DMS153 treated with DMSO at 0.1 percent for 48 hours (cell line): ENCODE results near the gene CEP85.

Experiments
- DNase-seq: peaks from one replicate; lab custom pipeline; 2025; ENCODE audit not compliant: unreplicated experiment; lab: John Stamatoyannopoulos, UW

The CEP85 gene, protein sequence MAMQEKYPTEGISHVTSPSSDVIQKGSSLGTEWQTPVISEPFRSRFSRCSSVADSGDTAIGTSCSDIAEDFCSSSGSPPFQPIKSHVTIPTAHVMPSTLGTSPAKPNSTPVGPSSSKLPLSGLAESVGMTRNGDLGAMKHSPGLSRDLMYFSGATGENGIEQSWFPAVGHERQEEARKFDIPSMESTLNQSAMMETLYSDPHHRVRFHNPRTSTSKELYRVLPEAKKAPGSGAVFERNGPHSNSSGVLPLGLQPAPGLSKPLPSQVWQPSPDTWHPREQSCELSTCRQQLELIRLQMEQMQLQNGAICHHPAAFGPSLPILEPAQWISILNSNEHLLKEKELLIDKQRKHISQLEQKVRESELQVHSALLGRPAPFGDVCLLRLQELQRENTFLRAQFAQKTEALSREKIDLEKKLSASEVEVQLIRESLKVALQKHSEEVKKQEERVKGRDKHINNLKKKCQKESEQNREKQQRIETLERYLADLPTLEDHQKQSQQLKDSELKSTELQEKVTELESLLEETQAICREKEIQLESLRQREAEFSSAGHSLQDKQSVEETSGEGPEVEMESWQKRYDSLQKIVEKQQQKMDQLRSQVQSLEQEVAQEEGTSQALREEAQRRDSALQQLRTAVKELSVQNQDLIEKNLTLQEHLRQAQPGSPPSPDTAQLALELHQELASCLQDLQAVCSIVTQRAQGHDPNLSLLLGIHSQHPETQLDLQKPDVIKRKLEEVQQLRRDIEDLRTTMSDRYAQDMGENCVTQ

DNA sequence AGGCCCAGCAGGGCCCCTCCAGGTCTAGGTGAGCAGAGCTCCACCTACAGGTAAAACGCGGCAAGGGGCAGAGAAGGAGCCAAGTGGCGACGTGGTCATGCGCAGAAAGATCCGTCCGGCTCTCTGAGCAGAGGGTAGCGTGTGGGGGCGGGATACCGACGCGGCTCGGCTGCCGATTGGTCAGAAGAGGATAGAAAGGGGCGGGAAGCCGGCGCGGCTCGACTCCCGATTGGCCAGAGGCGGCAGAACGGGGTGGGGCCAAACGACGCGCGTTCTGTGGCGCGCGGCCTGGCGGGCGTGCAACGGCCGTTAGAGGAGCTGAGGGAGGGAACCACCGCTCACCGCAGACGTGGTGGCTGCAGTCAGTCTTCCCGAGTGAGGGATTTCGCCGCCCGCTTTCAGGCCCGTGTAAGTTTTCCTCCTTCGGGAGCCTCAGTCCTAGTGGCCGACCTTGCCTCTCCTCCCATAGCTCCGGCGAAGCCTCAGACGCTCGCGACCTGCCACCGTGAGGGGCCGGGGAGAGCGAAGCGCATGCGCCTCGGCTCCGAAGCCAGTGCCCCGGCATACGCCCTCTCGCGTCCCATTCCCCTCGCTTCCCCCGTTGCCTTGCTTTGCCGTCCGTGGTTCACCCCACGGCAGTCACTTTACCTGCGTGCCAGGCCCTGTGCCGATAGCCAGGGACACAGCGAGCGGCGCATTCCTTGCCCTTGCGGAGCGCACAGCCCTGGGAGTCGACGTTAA is at the start of gene CEP85:
TSS of gene CEP85 (plus strand) at position 298 of the 741 bp plus-strand sequence. CDS start 5,584 bp downstream, outside the sequence.
- DNase-seq, result peak; percentile 100

DNA sequence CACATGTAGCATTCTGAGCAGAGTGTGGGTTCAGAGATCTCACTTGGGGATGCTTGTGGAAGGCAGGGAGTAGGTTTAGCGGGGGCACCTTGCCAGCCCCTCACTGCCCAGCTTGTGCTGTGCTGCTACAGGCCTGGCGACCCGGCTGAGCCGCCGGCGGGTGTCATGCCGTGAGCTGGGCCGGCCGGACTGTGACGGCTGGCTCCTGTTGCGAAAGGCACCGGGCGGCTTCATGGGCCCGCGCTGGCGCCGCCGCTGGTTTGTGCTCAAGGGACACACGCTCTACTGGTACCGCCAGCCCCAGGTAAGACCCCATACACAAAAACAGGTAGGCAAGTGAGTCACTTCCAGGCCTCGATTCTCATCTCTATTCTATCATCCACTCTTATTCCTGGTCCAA is 49.1 kb upstream of the CEP85 start:
- no peak for DNase-seq

DNA sequence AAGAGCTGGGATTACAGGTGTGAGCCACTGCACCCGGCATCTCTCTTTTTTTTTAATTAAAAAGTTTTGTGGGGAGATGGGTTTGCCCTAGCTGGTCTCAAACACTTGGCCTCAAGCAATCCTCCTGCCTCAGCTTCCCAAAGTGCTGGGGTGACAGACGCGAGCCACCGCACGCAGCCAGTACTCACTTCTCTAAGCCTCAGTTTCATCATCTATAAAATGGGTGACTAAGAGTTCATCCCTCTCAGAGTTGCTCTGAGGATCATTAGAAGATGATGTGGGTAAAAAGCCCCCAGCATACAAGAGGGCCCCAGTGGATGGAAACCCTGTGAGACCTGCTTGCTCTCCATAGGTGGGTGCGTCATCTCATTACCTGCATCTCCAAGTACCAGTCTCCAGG is 46.1 kb upstream of the CEP85 start:
- DNase-seq, result no peak

DNA sequence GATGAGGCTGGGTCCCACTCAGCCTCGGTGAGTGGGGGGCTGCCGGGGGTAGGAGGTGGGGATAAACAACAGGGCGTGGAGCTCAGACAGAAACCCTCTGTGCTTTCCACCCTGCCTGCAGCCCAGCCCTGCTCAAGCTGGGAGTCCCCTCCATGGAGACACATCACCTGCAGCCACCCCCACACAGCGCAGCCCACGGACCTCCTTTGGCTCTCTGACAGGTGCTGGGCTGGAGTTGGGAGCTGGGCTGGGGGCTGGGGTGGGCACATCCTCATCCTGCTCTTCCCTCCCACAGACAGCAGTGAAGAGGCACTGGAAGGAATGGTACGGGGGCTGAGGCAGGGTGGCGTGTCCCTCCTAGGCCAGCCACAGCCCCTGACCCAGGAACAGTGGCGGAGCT is 45.5 kb upstream of the CEP85 start:
- no peak for DNase-seq

DNA sequence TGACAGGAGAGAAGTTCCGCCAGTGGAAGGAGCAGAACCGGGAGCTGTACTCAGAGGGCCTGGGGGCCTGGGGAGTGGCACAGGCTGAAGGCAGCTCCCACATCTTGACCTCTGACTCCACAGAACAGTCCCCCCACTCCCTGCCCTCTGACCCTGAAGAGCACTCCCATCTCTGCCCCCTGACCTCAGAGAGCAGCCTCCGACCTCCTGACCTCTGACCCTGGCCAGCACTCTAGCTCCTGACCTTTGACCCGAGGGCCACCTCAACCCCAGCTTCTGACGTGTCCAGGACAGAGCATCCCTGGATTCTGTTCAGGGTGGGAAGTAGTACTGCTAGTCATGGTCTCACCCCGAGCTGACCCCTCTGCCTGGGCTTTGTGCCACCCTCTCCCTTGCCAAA is 44.7 kb upstream of the CEP85 start:
- no peak for DNase-seq

DNA sequence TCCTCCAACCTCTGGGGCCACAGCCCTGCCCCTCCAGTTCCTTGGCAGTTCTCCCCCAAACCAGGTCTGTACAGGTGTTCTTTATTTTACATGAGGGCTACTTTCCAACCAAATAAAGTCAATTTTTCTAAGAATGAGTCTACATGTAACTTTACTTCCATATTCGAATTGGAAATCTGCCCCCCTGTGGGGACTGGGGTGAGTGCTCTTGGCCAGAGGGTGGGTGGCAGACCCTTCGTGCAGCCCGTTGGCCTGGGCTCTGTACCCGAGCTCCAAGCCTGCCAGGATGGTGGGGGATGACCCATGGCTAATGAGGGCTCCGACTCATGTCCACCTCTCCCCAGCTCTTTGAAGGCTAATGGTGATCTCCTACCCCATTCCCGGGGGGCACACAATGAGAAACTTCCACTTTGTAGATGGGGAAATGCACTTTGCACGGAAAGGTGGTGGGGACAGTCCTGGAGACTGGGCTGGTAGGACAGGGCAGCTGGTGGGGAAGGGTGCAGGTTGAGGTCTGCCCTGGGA is 44.2 kb upstream of the CEP85 start:
- DNase-seq, result no peak

DNA sequence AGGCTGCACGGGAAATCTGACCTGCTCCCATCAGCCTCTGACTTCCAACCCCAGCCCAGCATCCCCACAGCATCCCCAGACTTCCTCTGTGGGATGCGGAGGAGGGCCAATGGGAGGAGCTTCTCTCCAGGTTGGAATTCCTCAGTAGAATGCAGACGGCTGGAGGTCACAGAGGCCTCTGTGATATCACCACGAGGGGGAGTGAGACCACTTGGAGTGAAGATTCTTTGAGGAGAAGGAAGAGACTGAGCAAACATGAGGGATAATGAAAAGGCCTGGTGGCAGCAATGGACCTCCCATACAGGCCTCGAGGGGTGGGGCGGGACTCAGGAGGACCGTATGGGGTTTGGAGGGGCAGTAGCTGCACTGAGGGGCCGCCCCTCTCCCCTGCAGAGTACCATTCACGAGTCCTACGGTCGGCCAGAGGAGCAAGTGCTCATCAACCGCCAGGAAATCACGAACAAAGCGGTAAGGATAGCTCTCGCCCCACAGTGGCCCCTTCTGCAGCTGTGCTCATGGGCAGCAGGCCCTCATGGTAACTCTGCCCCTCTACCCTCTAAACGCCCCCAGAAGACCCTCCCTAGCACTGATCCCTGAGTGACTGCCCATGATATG is 43.5 kb upstream of the CEP85 start, which contains the start of gene CATSPER4:
TSS of gene CATSPER4 (plus strand) at position 230 of the 615 bp plus-strand sequence. CDS start at position 256, 26 bp downstream.
- no peak for DNase-seq

DNA sequence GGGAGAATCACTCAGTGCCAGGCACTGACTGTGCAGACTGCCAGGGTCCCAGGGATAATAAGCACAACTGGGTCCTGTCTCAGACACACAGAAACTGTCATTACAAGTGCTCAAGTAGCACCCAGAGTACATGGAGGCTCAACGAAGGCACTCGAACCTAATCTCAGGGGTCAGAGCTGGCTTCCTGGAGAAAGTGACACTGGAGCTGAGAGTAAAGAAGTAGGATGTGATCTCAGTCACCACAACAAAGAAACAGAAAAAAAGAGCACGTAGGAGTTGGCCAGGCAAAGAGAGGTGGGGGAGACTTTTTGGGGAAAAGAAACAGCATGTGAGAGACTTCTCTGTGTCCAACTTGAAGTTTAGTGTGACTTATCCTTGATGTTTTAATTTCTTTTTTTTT is 42.3 kb upstream of the CEP85 start:
- no peak for DNase-seq

DNA sequence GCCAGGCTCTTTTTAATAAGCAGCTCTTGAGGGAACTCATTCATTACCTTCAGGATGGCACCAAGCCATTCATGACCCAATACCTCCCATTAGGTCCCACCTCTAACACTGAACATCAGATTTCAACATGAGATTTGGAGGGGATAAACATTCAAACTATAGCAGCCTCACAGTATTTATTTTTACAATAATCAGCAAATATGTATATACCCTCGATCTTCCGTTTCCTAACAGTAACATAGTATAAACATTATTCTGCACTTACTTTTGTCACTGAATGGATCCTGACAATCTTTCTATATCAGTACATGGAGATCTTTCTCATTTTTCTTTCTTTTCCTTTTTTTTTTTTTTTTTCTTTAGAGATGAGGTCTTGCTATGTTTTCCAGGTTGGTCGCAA is 38.2 kb upstream of the CEP85 start:
- DNase-seq, result no peak

DNA sequence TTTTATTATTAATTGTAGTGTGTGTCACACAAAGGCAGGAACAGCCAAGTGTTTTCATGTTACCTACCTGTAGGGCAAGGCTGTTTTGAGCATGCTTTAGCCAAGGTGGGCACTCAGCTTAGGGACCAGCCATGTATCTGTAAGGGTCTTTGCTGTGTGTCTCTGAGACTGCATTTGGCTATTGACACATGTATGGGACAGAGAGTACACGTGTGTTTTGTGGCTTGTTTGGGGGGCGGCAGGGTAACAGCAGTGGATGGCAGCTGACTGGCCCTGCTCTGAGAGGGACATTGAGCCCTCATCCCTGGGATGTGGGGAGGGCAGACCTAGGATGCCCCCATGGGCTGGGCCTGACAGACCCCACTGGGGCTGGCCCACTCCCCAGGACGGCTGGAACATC is 36.7 kb upstream of the CEP85 start:
- DNase-seq, result no peak

DNA sequence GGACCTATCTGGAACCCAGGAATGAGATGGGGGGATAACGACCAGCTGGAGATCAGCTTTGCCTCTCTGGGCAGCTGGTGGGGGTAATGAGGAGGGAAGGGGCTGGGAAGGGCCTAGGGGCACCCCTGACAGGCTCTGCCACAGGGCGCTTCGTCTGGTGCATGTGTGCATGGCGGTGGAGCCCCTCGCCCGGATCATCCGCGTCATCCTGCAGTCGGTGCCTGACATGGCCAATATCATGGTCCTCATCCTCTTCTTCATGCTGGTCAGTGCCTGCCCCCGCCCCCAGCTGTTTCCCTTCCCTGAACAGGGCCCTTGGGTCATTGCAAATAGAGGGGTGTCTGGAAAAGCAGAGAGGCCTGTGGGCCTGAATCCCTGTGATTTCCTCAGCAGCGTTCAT is 36.2 kb upstream of the CEP85 start:
- no peak for DNase-seq

DNA sequence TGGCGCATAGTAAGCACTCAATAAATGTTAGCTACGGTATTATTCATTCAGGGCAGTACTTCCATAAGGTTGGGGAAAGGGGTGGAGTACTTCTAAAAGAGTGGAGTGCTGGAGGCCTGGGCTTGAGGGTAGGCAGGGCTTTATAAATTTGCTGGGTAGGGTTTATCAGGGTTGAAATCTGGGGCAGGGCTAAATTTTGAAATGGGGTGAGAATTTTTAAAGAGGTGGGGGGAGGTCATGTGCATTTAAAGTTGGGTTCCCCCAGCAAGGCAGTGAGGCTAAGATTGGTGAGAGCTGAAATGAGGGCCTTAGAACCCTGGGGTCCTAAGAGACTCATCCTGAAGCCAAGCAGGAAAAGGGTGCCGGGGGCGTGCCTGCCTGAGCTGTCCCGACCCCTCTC is 33.6 kb upstream of the CEP85 start:
- no peak for DNase-seq

DNA sequence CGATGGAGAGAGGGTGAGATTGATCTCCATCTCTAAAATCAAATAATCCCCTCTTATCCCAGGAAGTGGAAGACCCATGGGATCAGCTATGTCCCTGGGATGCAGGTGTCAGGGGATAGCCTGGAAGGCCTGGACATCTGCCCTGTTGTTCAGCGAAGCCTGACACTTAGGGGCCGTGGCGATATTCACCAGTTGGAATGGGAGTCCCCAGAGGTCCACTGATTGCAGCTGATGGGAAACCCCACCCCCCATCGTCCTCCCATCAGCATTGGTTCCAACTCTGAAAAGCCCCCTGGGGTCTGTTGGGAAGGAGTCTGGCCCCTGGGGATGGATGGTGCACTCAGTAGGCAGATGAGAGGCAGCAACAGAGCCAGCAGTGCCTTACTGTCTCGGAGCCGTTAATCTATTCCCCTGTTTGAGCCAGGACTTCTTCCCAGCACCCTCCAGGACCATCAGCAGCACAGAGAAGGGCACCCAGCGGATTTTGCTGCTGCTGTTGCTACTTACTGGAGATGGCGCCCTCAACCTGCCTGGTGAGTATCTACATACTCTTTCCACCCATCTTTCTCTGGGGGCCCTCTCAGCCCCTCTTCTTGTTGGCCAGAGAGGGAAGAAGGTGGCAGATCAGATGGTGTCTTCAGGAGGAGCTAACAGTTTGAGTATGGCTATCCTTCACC is 30.2 kb upstream of the CEP85 start:
- DNase-seq, result no peak

DNA sequence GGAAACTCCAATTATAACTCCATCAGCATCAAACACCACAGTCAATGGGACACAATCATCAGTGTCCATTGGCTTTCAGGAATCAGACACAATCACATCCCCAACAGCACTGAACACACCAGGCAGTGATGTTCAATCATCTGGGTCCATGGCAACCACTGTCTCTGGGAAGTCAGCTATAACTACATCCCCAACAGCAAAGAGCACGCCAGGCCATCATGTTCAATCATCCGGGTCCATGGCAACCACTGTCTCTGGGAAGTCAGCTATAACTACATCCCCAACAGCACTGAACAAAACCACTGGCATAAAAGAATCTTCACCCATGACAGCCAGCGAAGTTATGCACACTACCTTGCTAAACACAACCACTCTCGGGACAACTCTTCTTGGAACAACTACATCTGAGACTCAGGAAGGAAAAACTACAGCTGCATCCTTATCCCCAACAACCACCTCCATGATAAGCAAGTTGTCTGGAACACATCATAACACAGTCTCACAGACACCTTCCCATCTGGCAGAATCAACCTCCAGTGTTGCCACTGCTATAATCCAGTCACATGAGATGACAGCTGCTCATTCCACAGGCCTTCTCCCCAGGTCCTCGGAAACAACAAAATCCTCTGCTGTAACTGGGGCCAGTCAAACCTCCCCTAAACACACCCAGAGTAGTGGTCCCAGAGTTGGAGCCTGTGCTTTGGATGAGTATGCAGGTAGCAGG is 23.7 kb upstream of the CEP85 start:
- DNase-seq, result no peak

DNA sequence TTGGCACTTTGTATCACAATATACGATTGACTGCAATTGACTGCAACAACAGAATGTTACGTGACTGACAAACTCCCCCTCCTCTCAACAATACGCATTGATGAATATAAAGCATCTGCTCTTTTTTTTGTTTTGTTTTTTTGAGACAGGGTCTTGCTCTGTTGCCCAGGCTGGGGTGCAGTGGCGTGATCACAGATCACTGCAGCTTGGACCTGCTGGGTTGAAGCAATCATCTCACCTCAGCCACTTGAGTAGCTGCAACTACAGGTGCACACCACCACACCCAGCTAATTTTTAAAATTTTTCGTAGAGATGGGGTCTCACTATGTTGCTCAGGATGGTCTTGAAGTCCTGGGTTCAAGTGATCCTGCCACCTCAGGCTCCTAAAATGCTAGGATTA is 21.3 kb upstream of the CEP85 start:
- DNase-seq, result no peak

DNA sequence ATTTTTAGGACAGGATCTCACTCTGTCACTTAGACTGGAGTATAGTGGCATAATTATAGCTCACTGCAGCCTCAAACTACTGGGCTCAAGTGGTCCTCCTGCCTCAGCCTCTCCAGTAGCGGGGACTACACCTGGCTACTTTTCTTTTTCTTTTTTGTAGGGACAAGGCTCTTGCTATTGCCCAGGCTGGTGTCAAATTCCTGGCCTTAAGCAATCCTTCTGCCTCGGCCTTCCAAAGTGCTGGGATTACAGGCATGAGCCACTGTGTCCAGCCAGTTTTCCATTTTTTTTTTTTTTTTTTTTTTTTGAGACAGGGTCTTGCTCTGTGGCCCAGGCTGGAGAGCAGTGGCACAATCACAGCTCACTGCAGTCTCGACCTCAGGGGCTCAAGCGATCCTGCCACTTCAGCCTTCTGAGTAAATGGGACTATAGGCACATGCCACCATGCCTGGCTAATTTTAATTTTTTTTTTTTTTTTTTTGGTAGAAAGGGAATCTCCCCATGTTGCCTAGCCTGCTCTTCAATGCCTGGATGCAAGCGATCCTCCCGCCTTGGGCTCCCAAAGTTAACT is 20.6 kb upstream of the CEP85 start:
- no peak for DNase-seq

DNA sequence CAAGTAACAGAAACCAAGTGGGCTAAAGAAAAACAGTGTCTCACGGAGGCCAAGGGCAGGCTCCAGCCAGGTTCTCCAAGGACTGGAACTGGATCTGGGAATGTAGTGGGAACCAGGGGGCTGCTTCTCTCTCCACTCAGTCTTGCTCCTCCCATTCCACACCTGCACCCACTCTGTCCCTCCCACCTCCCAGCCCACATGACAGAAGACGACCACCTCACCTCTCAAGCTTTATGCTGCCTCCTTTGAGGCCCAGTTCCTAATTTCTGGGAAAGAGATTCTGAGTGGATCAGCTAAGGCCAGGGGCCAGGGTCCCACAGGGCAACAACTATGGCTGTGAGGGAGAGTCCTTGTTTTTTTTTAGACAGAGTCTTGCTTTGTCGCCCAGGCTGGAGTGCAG is 18.8 kb upstream of the CEP85 start:
- no peak for DNase-seq

DNA sequence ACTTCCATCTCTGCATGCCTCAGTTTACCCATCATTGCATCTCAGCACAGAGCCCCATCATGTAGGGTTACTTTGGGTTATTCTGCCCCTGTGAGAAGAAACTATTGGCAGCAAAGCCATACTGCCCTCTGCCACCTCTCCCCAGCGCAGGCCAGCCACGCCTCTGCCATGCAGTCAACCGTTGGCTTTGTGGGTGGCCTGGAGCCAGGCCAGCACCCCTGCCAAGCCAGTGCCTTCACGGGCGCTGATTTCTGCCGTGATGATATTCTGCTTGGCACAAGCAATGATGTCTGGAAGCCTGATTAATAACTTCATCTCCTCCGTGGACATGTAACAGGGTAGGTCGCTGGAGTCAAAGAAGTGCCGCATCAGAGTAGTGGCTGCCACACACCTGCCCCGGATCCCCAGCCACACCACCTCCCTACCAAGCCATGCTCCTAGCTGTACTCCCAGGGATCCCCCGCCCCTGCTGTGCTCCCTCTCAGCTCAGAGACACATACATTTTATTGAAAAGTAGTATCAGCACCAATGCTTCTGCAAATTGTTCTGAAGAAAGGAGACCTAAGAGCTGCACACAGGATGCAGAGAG is 15.0 kb upstream of the CEP85 start:
- DNase-seq, result no peak
